ENCODE data around the gene KCNJ18. TPM values are rescaled to one million over a fixed set of nuclear protein-coding genes. Genes with fewer than 3 reads are reported as not detected.
"Not testable (repeated sequence)": the region's sequence is repeated elsewhere in the genome, so short reads cannot be mapped to it uniquely, and the experiment has no call there.

The KCNJ18 gene
- total RNA-seq, 2 experiments from 2014 or later = not detected

- CTCF ChIA-PET, POLR2A ChIA-PET: not testable (repeated sequence)
Observed at GRCh38 chr17:21683897-21684296, 8.4 kb upstream of the KCNJ18 start.

GRCh38 chr17:21684384-21684783 lies 7.9 kb upstream of the KCNJ18 start:
- CTCF ChIA-PET = not testable (repeated sequence)

DNA sequence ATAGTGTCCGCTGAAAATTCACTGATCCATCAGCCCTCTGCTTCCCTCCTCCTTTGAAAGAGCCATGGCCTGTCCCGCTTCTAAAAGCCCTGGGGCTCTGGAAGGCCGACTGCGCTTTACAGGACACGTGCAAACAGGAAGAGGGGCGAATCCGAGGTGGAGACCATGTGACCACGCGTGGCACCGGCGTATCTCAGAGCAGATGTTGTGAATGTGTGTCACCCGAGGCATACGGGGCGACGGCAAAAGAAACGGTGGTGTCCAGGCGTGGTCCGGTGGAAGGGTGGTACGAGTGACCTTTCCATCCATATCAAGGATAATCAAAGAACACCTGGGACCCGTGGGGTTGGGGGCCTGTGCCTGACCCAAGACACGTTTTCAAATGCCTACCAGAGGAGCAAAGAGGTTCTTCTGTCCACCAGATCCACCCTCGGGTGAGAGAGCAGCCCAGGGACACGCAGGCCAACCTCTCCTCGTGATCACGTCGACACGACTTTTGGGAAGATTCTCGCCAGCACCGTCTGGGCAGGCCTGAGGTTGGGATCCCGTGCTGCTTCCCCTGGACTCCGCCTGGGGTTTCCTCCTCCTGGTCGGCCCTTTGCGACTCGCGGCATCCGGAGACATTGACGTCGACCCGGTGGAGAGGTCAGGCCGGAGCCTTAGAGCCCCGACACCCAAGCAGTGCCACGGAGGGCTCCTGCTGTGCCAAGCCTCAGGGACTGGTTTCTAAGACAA lies 7.1 kb upstream of the KCNJ18 start:
- CTCF ChIA-PET, POLR2A ChIA-PET: not testable (repeated sequence)

More at GRCh38 chr17:21684384-21684783, 7.9 kb upstream of the KCNJ18 start:
- POLR2A ChIA-PET = not testable (repeated sequence)

DNA sequence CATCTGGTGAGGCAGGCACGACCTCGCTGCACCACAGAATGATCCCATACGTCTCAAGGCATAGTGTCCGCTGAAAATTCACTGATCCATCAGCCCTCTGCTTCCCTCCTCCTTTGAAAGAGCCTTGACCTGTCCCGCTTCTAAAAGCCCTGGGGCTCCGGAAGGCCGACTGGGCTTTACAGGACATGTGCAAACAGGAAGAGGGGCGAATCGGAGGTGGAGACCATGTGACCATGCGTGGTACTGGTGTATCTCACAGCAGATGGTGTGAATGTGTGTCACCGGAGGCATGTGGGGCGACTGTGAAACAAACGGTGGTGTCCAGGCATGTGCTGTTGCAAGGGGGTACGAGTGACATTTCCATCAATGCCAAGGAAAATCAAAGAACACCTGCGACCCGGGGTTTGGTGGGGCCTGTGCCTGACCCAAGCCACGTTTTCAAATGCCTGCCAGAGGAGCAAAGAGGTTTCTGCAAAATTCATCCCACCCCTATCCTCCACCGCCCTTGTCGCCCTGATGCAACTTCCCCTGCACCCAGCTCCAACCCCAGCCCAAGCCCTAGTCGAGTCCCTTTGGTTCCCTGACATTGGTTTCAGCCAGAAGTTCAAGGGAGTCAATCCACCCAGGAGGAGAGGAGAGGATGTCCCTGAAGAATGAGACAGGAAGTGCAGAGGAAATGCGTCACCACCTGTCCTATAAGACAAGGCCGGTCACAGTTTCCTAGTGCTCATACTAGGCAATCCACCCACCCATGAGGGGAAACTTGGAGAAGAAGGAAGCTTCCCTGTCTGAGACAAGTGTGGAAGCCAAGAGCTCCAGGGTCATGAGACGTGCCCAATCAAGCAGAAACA lies 5.9 kb upstream of the KCNJ18 start:
- POLR2A ChIA-PET = no interaction called here
- CTCF ChIA-PET = interaction anchor here (0.6 kb wide), 1 partner anchor 586 kb away, joined by 3 read pairs; no protein-coding TSS in a partner anchor

- ChIA-PET CTCF (no interaction called here), POLR2A (no interaction called here)
Observed at GRCh38 chr17:21687136-21687953, 5.0 kb upstream of the KCNJ18 start.

DNA sequence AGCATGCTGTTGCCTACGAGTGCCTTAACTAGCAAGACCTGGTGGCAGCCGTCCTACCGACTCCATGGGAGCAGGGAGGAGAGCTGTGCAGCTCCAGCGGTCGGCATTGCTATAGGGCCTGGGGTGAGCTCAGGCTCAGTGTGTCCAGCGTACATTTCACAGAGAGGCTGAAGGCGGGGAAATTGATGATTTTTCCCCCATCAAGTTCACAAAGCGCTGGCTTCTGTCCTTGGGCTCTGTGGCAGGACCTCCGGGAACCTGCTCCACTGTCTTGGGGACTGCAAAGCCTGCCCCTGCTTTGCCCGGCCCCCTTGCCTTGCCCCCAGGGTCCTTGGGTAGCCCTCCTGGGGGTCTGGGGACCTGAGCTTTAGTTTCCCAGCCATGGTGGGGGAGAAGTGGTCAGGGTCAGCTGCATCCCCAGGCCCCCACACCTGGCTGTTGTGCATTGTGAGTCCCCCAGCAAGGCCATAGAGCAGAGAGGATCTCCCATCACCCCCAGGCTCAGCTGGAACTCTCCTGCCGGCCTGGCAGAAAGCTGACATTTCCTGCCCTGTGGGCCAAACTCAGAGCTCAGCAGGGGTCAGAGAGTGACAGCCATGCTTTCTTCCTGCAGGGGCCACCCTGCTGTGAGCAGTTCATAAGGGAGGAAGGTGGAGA lies 3.9 kb upstream of the KCNJ18 start:
- ChIA-PET POLR2A (no interaction called here), CTCF (no interaction called here)

DNA sequence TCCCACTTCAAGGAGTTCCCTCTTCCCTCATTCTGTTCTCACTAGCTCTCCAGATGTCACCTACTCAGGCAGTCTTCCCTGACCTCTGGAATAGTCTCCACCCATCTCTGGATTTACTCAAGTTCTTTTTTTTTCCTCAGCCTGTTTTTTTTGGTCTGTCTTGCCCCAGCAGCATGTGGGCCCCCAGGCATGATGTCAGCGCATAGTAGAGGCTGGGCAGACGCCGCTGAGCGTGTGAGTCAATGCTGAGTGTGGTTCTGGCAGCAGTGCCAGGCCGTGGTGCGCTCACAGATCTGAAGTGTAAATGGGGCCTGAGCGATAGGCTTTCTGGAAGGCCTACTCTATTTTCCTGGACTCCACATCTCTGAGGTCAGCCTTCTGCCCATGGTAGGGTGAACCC lies 2.7 kb upstream of the KCNJ18 start:
- ChIA-PET POLR2A (no interaction called here), CTCF (no interaction called here)

- POLR2A ChIA-PET, CTCF ChIA-PET: not testable (repeated sequence)
Observed at GRCh38 chr17:21690811-21691210, 1.5 kb upstream of the KCNJ18 start.

- POLR2A ChIA-PET, CTCF ChIA-PET: not testable (repeated sequence)
Observed at GRCh38 chr17:21691481-21691880, 842 bp upstream of the KCNJ18 start.

DNA sequence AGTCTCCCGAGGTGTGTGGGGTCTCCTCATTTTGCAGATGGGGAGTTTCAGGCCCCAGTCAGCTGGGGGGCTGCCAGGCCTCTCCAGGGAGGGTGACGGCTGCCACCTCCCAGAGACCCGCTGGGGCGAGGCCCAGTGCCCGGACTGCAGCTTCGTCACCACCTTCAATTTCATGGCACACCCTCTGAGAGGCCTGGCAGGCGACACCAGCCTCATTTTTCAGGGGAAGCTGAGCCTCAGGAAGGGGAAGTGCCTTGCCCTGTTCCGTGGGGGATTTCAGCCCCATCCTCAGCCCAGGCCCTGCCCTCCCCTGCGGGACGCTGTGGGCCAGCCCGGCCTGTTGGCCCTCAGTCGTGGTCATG lies 362 bp downstream of the KCNJ18 start:
- POLR2A ChIA-PET, CTCF ChIA-PET: not testable (repeated sequence)

- POLR2A ChIA-PET, CTCF ChIA-PET: not testable (repeated sequence)
Observed at GRCh38 chr17:21693391-21693796, 1.1 kb downstream of the KCNJ18 start.

DNA sequence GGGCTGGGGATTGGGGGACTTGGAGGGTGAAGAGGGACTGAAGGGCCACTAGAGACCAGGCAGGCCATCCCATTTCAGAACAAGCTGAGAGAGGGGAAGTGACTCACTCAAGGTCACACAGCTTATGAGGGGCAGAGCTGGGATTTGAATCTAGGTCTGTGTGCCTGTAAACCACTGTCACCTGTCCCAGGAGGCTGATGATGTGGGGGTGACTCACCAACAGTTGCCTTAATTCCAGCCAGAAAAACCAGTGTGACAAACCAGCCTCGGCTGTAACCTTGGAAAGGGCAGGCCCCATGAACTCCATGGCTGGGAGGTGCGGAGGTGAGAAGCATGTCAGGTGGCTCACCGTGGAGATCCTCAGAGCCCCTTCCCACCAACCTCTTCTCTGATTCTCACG lies 1.6 kb downstream of the KCNJ18 start:
- CTCF ChIA-PET, POLR2A ChIA-PET: not testable (repeated sequence)

DNA sequence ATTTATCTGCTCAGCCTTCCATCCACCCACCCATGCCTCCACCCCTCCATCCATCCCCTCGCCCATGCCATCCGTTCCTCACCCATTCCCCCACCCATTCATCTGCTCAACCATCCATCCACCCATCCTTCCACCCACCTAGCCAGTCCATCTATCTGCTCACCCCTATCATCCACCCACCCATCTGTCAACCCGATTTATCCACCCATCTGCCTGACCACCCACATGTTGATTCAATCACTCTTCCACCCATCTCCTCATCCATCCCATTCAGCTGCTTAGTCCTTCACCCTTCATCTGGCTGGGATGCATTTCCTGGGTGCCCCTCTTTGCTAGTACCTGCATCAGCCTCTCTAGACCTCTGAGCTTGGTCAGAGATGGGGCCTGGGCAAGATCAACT lies 3.9 kb downstream of the KCNJ18 start:
- CTCF ChIA-PET = not testable (repeated sequence)

DNA sequence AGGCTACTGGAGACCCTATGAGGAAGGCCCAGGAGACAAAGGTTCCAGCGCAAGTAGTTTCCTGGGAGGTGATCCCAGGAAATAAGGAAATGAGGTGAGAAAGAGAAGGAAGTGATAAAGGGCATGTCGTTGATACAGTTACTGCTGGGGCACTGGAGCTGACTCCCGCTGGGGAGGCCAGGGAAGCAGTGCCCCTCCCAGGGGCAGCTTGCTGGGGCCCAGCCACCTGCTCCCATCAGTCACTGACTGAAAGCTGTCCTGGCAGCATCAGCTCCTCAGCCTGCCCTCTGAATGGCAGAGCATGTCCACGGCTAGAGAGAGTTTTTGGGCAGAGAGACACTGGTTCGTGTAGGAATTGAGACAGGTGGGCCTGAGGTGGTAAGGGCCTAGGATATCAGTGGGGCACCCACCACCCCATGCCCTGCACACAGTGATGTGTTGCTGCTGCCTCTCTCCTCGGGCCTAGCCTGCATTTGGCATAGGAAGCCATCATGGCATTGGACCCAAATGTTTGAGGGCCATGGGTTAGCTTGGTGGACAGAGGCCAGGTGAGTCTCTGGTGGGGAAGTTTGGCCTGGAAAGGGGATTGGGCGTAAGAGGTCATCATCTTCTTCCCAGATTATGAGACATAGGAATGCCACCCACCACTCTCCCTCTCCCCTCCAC lies 4.7 kb downstream of the KCNJ18 start:
- POLR2A ChIA-PET, CTCF ChIA-PET: not testable (repeated sequence)

More for the DNA sequence above, 3.9 kb downstream of the KCNJ18 start:
- POLR2A ChIA-PET = not testable (repeated sequence)

GRCh38 chr17:21697508-21697860 lies 5.2 kb downstream of the KCNJ18 start:
- CTCF ChIA-PET = not testable (repeated sequence)

DNA sequence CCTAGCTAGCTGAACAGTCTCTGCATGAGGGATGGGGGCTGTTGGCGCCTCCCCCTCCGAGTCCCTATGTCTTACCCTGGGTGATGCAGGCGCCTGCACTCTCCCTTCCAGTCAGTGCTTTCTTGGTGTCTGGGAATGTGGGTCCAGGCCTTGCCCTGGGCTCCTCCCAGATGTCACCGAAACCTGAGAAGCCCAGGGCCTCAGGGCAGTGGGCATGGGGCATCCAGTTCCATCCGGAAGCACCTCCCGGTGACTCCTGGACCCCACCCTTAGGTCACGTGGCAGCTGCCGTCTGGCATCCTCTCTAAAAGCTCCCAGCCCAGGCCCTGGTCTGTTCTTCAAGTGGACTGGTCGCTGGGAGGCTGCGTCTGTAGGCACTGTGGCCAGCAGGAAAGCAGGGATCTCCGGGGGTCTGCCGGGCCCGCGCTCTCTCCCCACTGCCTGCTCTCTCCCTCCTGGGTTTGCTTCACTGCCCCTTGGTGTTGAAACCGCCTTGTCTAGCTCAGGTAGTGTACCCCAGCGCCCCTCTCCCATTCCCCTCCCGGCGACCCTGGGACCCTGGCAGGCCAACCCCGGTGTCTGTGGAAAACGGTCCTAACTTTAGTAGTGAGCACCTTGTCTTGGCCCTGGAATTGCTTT lies 6.2 kb downstream of the KCNJ18 start:
- POLR2A ChIA-PET, CTCF ChIA-PET: not testable (repeated sequence)

More at GRCh38 chr17:21697508-21697860, 5.2 kb downstream of the KCNJ18 start:
- POLR2A ChIA-PET = not testable (repeated sequence)

DNA sequence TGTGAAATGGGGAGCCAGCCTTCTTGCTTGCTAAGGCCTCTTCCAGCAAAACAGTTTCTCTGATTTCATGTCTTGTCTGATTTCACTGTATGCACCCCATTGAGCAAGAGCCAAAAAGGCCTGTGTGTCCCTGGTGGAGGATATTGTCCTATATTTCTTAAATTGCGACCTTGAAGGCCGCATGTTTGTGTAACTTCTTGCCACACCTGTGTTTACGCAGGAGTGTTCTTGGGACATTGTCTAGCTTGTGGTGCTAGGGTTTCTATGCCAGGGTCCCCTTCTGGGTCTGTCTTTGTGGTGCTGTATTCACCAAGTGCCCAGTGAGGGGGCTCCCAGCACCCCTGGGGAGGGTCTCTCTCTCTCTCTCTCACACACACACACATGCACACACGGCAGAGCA lies 6.8 kb downstream of the KCNJ18 start:
- CTCF ChIA-PET, POLR2A ChIA-PET: not testable (repeated sequence)

- CTCF ChIA-PET, POLR2A ChIA-PET: not testable (repeated sequence)
Observed at GRCh38 chr17:21699573-21700236, 7.4 kb downstream of the KCNJ18 start.

GRCh38 chr17:21701090-21701489 lies 8.8 kb downstream of the KCNJ18 start:
- POLR2A ChIA-PET, CTCF ChIA-PET: not testable (repeated sequence)
